ENCODE measurements around the gene NANOS3.
"Not testable (repeated sequence)": the region's sequence is repeated elsewhere in the genome, so short reads cannot be mapped to it uniquely, and the experiment has no call there.

The NANOS3 gene

GRCh38 chr19:13887018-13887436 lies 10.1 kb downstream of the NANOS3 start:
- no peak for DNase-seq

- DNase-seq = no peak
Observed at GRCh38 chr19:13887517-13887916, 10.6 kb downstream of the NANOS3 start.

- no peak for DNase-seq
Observed at GRCh38 chr19:13888281-13888680, 11.3 kb downstream of the NANOS3 start.

- DNase-seq = no peak
Observed at GRCh38 chr19:13890136-13890535, 13.2 kb downstream of the NANOS3 start.

GRCh38 chr19:13892870-13893269 lies 15.9 kb downstream of the NANOS3 start:
- DNase-seq = no peak

GRCh38 chr19:13894552-13894951 lies 17.6 kb downstream of the NANOS3 start:
- no peak for DNase-seq

- DNase-seq = no peak
Observed at GRCh38 chr19:13896227-13896626, 19.3 kb downstream of the NANOS3 start.

GRCh38 chr19:13899393-13899792 lies 22.5 kb downstream of the NANOS3 start:
- DNase-seq = no peak

- DNase-seq = no peak
Observed at GRCh38 chr19:13899912-13900584, 23.1 kb downstream of the NANOS3 start.

GRCh38 chr19:13902993-13903555 lies 26.1 kb downstream of the NANOS3 start:
- DNase-seq = no peak

- peak; percentile 84 for DNase-seq
Observed at GRCh38 chr19:13905634-13906520, 28.9 kb downstream of the NANOS3 start, which contains the start of the genes BRME1 and CC2D1A. Gene BRME1, minus strand, starts transcription at chr19:13906117. Its CDS starts 1,225 bp downstream, at chr19:13904892. Gene CC2D1A, plus strand, starts transcription at chr19:13906201. Its CDS starts 241 bp downstream, at chr19:13906442.

- no peak for DNase-seq
Observed at GRCh38 chr19:13906521-13906904, 29.6 kb downstream of the NANOS3 start.

- DNase-seq = no peak
Observed at GRCh38 chr19:13906910-13907309, 30.0 kb downstream of the NANOS3 start.

GRCh38 chr19:13908674-13909073 lies 31.7 kb downstream of the NANOS3 start:
- no peak for DNase-seq

- DNase-seq = no peak
Observed at GRCh38 chr19:13909430-13909829, 32.5 kb downstream of the NANOS3 start.

- DNase-seq = no peak
Observed at GRCh38 chr19:13913352-13913751, 36.4 kb downstream of the NANOS3 start.

- no peak for DNase-seq
Observed at GRCh38 chr19:13914777-13915176, 37.8 kb downstream of the NANOS3 start.

- DNase-seq = no peak
Observed at GRCh38 chr19:13917888-13918406, 41.0 kb downstream of the NANOS3 start.

- no peak for DNase-seq
Observed at GRCh38 chr19:13918726-13919411, 41.9 kb downstream of the NANOS3 start.

- DNase-seq = no peak
Observed at GRCh38 chr19:13920524-13920923, 43.6 kb downstream of the NANOS3 start.

GRCh38 chr19:13920940-13921747 lies 44.2 kb downstream of the NANOS3 start:
- DNase-seq = no peak

- DNase-seq = not testable (repeated sequence)
Observed at GRCh38 chr19:13922118-13922517, 45.2 kb downstream of the NANOS3 start.

All from NCI-H2107 (cell line).